Panc1 (cell line): ENCODE measurements around the gene ELAPOR2. TPM values are rescaled to one million over a fixed set of nuclear protein-coding genes. Genes with fewer than 3 reads are reported as not detected.

Source experiments
- ATAC-seq: fragments of 200-7000 bp; cut with Tn5 transposase; 2 replicates; pipeline ENCODE4 v1.9.1; 2020; ENCODE audit warnings: mild to moderate bottlenecking, moderate library complexity
- BruUV-seq: library from RNA; stranded (reverse); fragments of 400-500 nt; replicated peaks from 2 replicates; lab custom pipeline; 2021; lab: Mats Ljungman, UMichigan
- CTCF ChIA-PET: fragments of 300-600 bp; sonication (Branson Sonifier 250); formaldehyde crosslinking; loops from one replicate; lab custom pipeline; 2022; ENCODE audit warnings: antibody characterized with exemption; lab: Charles Lee
- POLR2A ChIA-PET: fragments of 300-600 bp; sonication (Branson Sonifier 250); formaldehyde crosslinking; loops from one replicate; lab custom pipeline; 2022; ENCODE audit warnings: antibody characterized with exemption; lab: Charles Lee
- DNase-seq: peaks from one replicate; pipeline ENCODE4 v3.0.0-alpha.2; 2010; ENCODE audit warnings: low read depth, low spot score
- H3K27ac ChIP-seq: 2 replicates; pipeline ENCODE4 v1.5.1; 2011; ENCODE audit warnings: mild to moderate bottlenecking, low read length, inconsistent platforms
- H3K27me3 ChIP-seq: fragments of 200-500 bp; sonication (Bioruptor generic); 2 replicates; pipeline ENCODE4 v1.6.0; 2014; ENCODE audit warnings: low read length, inconsistent platforms; ENCODE audit not compliant: control insufficient read depth, insufficient read depth
- H3K36me3 ChIP-seq: fragments of 200-500 bp; sonication (Bioruptor generic); 2 replicates; pipeline ENCODE4 v1.5.1; 2014; ENCODE audit warnings: inconsistent platforms, mild to moderate bottlenecking, low read length, moderate library complexity; ENCODE audit not compliant: control insufficient read depth, insufficient read depth
- H3K4me1 ChIP-seq: 2 replicates; pipeline ENCODE4 v1.5.1; 2011; ENCODE audit warnings: inconsistent platforms, mild to moderate bottlenecking, low read length, moderate library complexity; ENCODE audit not compliant: control insufficient read depth, insufficient read depth
- H3K4me3 ChIP-seq, 2 experiments: 2 replicates each; pipeline ENCODE4 v1.5.1; 2011 to 2012; ENCODE audit warnings: low read depth in 2 of 2, low read length in 2 of 2, mild to moderate bottlenecking in 2 of 2, inconsistent platforms in 1 of 2, moderate library complexity in 1 of 2
- H3K9me3 ChIP-seq: fragments of 200-500 bp; sonication (Bioruptor generic); 2 replicates; pipeline ENCODE4 v1.5.1; 2014; ENCODE audit warnings: low read depth, mild to moderate bottlenecking, inconsistent platforms, low read length, moderate library complexity; ENCODE audit not compliant: control insufficient read depth, insufficient read depth
- POLR2AphosphoS5 ChIP-seq: IDR thresholded peaks from 2 replicates; pipeline ENCODE4 v1.6.1; 2012; ENCODE audit warnings: mild to moderate bottlenecking, low read depth, low read length, moderate library complexity
- SIN3A ChIP-seq: IDR thresholded peaks from 2 replicates; pipeline ENCODE4 v1.6.1; 2012; ENCODE audit warnings: low read depth, mild to moderate bottlenecking, low read length, moderate library complexity, borderline replicate concordance; ENCODE audit not compliant: insufficient read depth
- TCF7L2 ChIP-seq: IDR thresholded peaks from 2 replicates; pipeline ENCODE4 v1.6.1; 2011; ENCODE audit warnings: mild to moderate bottlenecking, low read depth, low read length, inconsistent platforms
- in situ Hi-C: cut with HindIII; loops from 2 replicates; pipeline ENCODE4 v1.10.0; 2016; ENCODE audit warnings: low sequenced_read_pairs, low pct_unique_long_range_greater_than_20kb
- intact Hi-C: fragments of 100-400 bp; cut with micrococcal nuclease; formaldehyde crosslinking; loops from one replicate; pipeline ENCODE4 v1.10.0; 2022; ENCODE audit not compliant: unreplicated experiment
- total RNA-seq: library from RNA; stranded (reverse); gene quantifications from one replicate; pipeline ENCODE4 v1.2.1, GENCODE V29; 2021; ENCODE audit not compliant: unreplicated experiment
- TF ChIP-seq, protein P1 (sequence below): fragments of 450-650 bp; IDR thresholded peaks from 2 replicates; pipeline ENCODE4 v1.5.1; 2017; ENCODE audit warnings: mild to moderate bottlenecking
- TF ChIP-seq, protein P2 (sequence below), 2 experiments: IDR thresholded peaks; 2 replicates each; pipeline ENCODE4 v1.6.1; 2011 to 2012; ENCODE audit warnings: low read depth in 2 of 2, control low read depth in 1 of 2, low read length in 1 of 2, mild to moderate bottlenecking in 1 of 2, moderate library complexity in 1 of 2; ENCODE audit not compliant: insufficient read depth in 1 of 2

ELAPOR2 gene
- total RNA-seq, 1 experiment from 2014 or later, result 0.39 TPM

DNA sequence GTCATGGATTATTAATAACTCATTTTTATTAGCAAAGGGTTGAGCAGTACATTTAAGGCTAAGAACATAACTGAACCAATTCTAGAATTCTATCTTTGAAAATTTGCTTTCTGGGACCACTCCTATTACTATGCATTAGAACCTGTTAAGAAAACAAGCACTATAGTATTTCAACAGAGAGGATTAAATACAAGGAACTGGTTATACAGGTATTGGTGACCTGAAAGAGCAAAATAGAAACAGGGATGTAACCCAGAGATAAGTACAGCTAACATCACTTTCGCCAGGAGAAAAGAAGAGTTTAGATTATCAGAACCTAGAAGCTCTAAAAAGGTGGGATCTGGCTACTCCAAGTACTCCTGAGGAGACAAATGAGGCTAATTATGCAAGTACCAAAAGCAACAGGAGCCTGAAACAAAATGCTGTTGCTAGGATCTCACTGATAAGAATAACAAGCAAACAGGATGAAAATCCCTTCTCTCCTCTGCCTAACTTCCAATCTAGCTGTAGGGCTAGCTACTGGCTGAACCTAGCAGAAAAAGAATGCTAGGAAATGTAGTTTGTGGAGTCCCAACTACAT is 32.1 kb upstream of the ELAPOR2 start:
- DNase-seq (no peak), ATAC-seq (no peak)
- H3K27ac ChIP-seq, result no peak overlapping the region
- H3K36me3 ChIP-seq, result no peaks in the 10 kb centered on the region
- in situ Hi-C loops (no loop called here), intact Hi-C loops (no loop called here)
- no peaks in the 10 kb centered on the region for H3K4me1 ChIP-seq
- H3K9me3 ChIP-seq, result no peaks in the 10 kb centered on the region
- CTCF ChIA-PET, result no interaction called here
- no peak overlapping the region for H3K4me3 ChIP-seq
- H3K27me3 ChIP-seq, result no peaks in the 10 kb centered on the region
- no peak for TF ChIP-seq SIN3A
- TF ChIP-seq TCF7L2, result no peak
- TF ChIP-seq, protein P1, sequence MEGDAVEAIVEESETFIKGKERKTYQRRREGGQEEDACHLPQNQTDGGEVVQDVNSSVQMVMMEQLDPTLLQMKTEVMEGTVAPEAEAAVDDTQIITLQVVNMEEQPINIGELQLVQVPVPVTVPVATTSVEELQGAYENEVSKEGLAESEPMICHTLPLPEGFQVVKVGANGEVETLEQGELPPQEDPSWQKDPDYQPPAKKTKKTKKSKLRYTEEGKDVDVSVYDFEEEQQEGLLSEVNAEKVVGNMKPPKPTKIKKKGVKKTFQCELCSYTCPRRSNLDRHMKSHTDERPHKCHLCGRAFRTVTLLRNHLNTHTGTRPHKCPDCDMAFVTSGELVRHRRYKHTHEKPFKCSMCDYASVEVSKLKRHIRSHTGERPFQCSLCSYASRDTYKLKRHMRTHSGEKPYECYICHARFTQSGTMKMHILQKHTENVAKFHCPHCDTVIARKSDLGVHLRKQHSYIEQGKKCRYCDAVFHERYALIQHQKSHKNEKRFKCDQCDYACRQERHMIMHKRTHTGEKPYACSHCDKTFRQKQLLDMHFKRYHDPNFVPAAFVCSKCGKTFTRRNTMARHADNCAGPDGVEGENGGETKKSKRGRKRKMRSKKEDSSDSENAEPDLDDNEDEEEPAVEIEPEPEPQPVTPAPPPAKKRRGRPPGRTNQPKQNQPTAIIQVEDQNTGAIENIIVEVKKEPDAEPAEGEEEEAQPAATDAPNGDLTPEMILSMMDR, result no peak
- no peak for TF ChIP-seq POLR2AphosphoS5
- TF ChIP-seq, protein P2, sequence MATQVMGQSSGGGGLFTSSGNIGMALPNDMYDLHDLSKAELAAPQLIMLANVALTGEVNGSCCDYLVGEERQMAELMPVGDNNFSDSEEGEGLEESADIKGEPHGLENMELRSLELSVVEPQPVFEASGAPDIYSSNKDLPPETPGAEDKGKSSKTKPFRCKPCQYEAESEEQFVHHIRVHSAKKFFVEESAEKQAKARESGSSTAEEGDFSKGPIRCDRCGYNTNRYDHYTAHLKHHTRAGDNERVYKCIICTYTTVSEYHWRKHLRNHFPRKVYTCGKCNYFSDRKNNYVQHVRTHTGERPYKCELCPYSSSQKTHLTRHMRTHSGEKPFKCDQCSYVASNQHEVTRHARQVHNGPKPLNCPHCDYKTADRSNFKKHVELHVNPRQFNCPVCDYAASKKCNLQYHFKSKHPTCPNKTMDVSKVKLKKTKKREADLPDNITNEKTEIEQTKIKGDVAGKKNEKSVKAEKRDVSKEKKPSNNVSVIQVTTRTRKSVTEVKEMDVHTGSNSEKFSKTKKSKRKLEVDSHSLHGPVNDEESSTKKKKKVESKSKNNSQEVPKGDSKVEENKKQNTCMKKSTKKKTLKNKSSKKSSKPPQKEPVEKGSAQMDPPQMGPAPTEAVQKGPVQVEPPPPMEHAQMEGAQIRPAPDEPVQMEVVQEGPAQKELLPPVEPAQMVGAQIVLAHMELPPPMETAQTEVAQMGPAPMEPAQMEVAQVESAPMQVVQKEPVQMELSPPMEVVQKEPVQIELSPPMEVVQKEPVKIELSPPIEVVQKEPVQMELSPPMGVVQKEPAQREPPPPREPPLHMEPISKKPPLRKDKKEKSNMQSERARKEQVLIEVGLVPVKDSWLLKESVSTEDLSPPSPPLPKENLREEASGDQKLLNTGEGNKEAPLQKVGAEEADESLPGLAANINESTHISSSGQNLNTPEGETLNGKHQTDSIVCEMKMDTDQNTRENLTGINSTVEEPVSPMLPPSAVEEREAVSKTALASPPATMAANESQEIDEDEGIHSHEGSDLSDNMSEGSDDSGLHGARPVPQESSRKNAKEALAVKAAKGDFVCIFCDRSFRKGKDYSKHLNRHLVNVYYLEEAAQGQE (IDR thresholded peaks at IDR 0.05; ENCODE audit: insufficient read depth in 1 of 2, low read depth in 2 of 2, low read length in 1 of 2), result no peak
- no TSS peak for BruUV-seq
- POLR2A ChIA-PET, result no interaction called here

DNA sequence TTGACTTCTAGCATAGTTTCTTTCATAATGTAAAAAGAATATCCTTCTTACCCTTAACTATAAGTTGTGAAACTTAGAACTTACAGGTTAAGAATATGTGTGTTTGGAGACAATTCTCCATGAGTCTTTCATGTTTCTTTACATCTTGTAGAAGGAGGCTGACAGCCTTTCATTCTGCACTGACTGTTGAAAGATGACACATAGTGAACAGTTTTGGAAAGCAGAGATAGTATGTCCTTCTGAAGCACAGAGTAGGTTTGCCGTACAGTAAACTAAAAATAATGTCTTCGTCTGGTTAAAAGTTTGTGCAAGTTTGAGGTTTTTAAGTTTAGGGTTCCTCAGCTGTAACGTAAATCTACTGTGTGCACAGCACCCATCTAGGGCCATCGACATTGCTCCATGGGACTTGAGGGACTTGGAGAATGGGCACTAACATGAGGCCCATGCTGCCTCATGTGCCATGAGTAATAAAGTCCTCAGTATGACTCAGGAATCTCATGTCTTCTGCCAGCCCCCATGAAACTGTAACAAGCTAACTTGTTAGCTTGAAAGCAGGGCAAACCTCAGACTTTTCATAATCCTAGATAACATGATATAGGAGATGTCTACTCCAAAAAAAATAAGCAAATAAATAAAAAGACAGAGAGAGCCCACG is 24.5 kb upstream of the ELAPOR2 start:
- intact Hi-C loops, result no loop called here

DNA sequence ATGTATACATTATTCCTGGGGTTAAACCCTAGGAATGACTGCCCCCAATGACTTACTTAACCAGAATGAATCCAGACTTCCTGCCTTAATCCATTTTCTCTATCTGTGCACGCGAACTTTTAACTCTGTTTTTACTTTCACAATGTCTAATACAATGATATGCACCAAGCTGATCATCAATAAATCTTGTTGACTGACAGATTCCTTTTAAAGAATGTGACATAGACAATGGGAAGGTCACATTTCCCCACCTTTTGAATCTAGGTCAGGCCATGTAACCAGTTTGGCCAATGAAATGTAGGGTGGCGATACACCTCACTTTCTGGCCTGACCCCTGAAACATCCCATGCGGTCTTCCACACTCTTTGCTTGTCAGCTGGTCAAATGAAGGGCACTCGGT is 23.2 kb upstream of the ELAPOR2 start:
- ChIA-PET POLR2A (no interaction called here), CTCF (no interaction called here)
- H3K27me3 ChIP-seq, result no peaks in the 10 kb centered on the region; the same call in 1 of the 2 replicates
- BruUV-seq, result no TSS peak
- TF ChIP-seq, protein P2 (IDR thresholded peaks at IDR 0.05; ENCODE audit: insufficient read depth in 1 of 2, low read depth in 2 of 2, low read length in 1 of 2), result no peak
- TF ChIP-seq TCF7L2 (no peak), SIN3A (no peak), POLR2AphosphoS5 (no peak)
- TF ChIP-seq, protein P1, result no peak
- DNase-seq, result no peak
- no peak for ATAC-seq
- no peak overlapping the region for H3K27ac ChIP-seq
- no peaks in the 10 kb centered on the region for H3K36me3 ChIP-seq
- intact Hi-C loops, result no loop called here
- in situ Hi-C loops, result no loop called here
- H3K9me3 ChIP-seq, result no peaks in the 10 kb centered on the region
- H3K4me3 ChIP-seq, result no peak overlapping the region
- no peaks in the 10 kb centered on the region for H3K4me1 ChIP-seq

More for the DNA sequence above, 24.5 kb upstream of the ELAPOR2 start:
- Histone ChIP-seq H3K27me3 (no peaks in the 10 kb centered on the region; the same call in 1 of the 2 replicates), H3K4me1 (no peaks in the 10 kb centered on the region), H3K36me3 (no peaks in the 10 kb centered on the region), H3K27ac (no peak overlapping the region), H3K4me3 (no peak overlapping the region), H3K9me3 (no peaks in the 10 kb centered on the region)
- TF ChIP-seq SIN3A (no peak), TCF7L2 (no peak)
- BruUV-seq, result no TSS peak
- DNase-seq (no peak), ATAC-seq (no peak)
- CTCF ChIA-PET, result no interaction called here
- in situ Hi-C loops, result no loop called here
- POLR2A ChIA-PET, result no interaction called here
